Occipital lobe (tissue), 2 donors: Measurements from ENCODE around the gene COMMD9. TPM values are rescaled to one million over a fixed set of nuclear protein-coding genes. Genes with fewer than 3 reads are reported as not detected.
"Not testable (repeated sequence)": the region's sequence is repeated elsewhere in the genome, so short reads cannot be mapped to it uniquely, and the experiment has no call there.

Experiments used
- DNase-seq: peaks from one replicate; lab custom pipeline; 2025; lab: John Stamatoyannopoulos, UW
- total RNA-seq: library from RNA; depleted of rRNA; stranded (reverse); fragments of >200 nt; gene quantifications from one replicate; pipeline ENCODE4 v1.2.3, GENCODE V29; 2014

The COMMD9 gene
- 51.3 TPM for total RNA-seq

- DNase-seq: peak; percentile 93
These were observed at the start of gene COMMD9 for GRCh38 chr11:36289226-36289852. Gene COMMD9 (minus strand): TSS chr11:36289424. CDS start chr11:36289412, 12 bp downstream.

- no peak for DNase-seq
These were observed 44.7 kb upstream of the COMMD9 start for GRCh38 chr11:36333897-36334296.

GRCh38 chr11:36333468-36333867, 44.2 kb upstream of the COMMD9 start:
- DNase-seq: no peak

GRCh38 chr11:36330411-36330810, 41.2 kb upstream of the COMMD9 start:
- no peak for DNase-seq

GRCh38 chr11:36328966-36329673, 39.9 kb upstream of the COMMD9 start:
- no peak for DNase-seq

- no peak for DNase-seq
These were observed 37.5 kb upstream of the COMMD9 start for GRCh38 chr11:36326524-36327419.

GRCh38 chr11:36325403-36325802, 36.2 kb upstream of the COMMD9 start:
- not testable (repeated sequence) for DNase-seq

GRCh38 chr11:36324956-36325355, 35.7 kb upstream of the COMMD9 start:
- DNase-seq: not testable (repeated sequence)

- no peak for DNase-seq
These were observed 28.8 kb upstream of the COMMD9 start for GRCh38 chr11:36317992-36318391.

GRCh38 chr11:36316049-36316448, 26.8 kb upstream of the COMMD9 start:
- DNase-seq: no peak

- DNase-seq: no peak
These were observed 25.2 kb upstream of the COMMD9 start for GRCh38 chr11:36314434-36314767.

- DNase-seq: no peak
These were observed 24.7 kb upstream of the COMMD9 start for GRCh38 chr11:36313750-36314433.

GRCh38 chr11:36312611-36313472, 23.6 kb upstream of the COMMD9 start:
- no peak for DNase-seq

GRCh38 chr11:36311926-36312595, 22.8 kb upstream of the COMMD9 start:
- DNase-seq: no peak

- DNase-seq: no peak
These were observed 20.6 kb upstream of the COMMD9 start for GRCh38 chr11:36309779-36310178.

- DNase-seq: no peak
These were observed 19.4 kb upstream of the COMMD9 start for GRCh38 chr11:36308577-36308976.

GRCh38 chr11:36306888-36307287, 17.7 kb upstream of the COMMD9 start:
- no peak for DNase-seq

- no peak for DNase-seq
These were observed 15.8 kb upstream of the COMMD9 start for GRCh38 chr11:36305047-36305446.

GRCh38 chr11:36304351-36304750, 15.1 kb upstream of the COMMD9 start:
- no peak for DNase-seq

- peak; percentile 20 for DNase-seq
These were observed 11.4 kb upstream of the COMMD9 start for GRCh38 chr11:36300650-36301049.
